ENCODE results near the gene EIF4B.

Gene EIF4B

GRCh38 chr12:53044052-53044581 lies 37.9 kb downstream of the EIF4B start:
- Mint-ChIP-seq H3K4me3 (no peak overlapping the region), H3K4me1 (ENCODE audit: low read depth in 2 of 2) (peaks cover 4 to 16% of the 10 kb centered on the region in 2 donors), H3K27me3 (no peaks in the 10 kb centered on the region), H3K9me3 (no peaks in the 10 kb centered on the region), H3K27ac (no peak overlapping the region), H3K36me3 (ENCODE audit: insufficient read depth) (peaks cover 36% of the 10 kb centered on the region)
- no peak for DNase-seq
- no peak for ATAC-seq (replicated peaks)

GRCh38 chr12:53044896-53045695 lies 38.8 kb downstream of the EIF4B start:
- no peaks in the 10 kb centered on the region for H3K9me3 Mint-ChIP-seq
- H3K4me3 Mint-ChIP-seq, result peak overlapping the region; percentile 88 to 93
- H3K4me1 Mint-ChIP-seq (ENCODE audit: low read depth in 2 of 2), result peaks cover 4 to 15% of the 10 kb centered on the region in 2 donors
- ATAC-seq (replicated peaks) (no peak), DNase-seq (no peak)
- no peaks in the 10 kb centered on the region for H3K27me3 Mint-ChIP-seq
- H3K27ac Mint-ChIP-seq, result peak overlapping the region in 1 of 2 donors; percentile 24
- peaks cover 26% of the 10 kb centered on the region for H3K36me3 Mint-ChIP-seq (ENCODE audit: insufficient read depth)

DNA sequence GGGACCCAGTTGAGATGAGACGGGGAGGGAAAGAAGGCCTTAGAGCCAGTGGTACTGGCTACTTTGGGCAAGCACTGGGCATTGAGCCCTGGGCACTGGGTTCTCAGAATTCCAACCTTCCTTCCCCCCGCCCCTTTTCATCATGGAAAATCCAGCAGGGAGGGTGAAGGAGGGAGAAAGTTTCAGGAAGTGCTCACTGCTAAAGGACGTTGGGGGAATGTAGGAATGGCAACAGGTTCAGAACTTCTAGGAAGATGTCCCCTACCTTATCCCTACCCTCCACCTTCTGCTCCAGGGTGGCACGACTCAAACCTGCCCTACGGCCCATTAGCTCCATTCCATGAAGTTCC lies 39.4 kb downstream of the EIF4B start:
- DNase-seq (no peak), ATAC-seq (replicated peaks) (no peak)
- Mint-ChIP-seq H3K9me3 (no peaks in the 10 kb centered on the region), H3K27me3 (no peaks in the 10 kb centered on the region), H3K4me1 (ENCODE audit: low read depth in 2 of 2) (peaks cover 4 to 17% of the 10 kb centered on the region in 2 donors), H3K27ac (peak overlapping the region in 1 of 2 donors; percentile 85), H3K36me3 (ENCODE audit: insufficient read depth) (peaks cover 20% of the 10 kb centered on the region), H3K4me3 (peak overlapping the region; percentile 88 to 93)

DNA sequence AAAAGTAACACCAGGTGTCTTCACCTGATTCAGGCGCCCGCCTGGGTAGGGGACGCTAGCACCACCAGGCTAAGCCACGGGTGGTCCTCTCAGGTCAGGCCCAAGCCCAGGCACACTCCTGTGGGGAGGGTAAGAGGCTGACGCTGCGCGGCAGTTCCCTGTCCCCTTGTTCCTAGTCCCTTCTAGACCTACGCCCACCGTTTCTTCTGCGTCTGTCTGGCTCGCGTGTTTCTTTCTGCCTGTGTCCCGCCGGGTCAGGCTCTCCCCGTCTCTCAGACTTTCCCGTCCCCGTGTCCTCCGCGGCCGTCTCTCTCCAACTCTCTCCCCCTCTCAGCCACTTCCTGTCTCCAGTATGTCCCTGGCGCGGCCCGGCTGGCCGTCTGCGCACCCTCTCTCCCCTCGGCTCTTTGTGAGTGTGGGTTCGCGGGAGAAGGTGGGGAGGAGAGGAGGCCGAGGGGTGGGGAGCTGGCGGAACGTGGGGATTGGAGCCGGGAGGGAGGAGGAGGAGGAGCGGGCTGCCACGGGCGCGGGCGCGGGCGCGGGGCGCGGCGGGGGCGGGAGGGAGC lies 40.5 kb downstream of the EIF4B start:
- Mint-ChIP-seq H3K4me3 (peak overlapping the region; percentile 88 to 93), H3K27ac (peak overlapping the region; percentile 85 to 92), H3K27me3 (no peaks in the 10 kb centered on the region), H3K9me3 (no peaks in the 10 kb centered on the region), H3K36me3 (ENCODE audit: insufficient read depth) (peaks cover 12% of the 10 kb centered on the region), H3K4me1 (ENCODE audit: low read depth in 2 of 2) (peaks cover 4 to 17% of the 10 kb centered on the region in 2 donors)
- ATAC-seq (replicated peaks), result peak; percentile 24
- DNase-seq, result peak; percentile 20 to 51 (median 40)

DNA sequence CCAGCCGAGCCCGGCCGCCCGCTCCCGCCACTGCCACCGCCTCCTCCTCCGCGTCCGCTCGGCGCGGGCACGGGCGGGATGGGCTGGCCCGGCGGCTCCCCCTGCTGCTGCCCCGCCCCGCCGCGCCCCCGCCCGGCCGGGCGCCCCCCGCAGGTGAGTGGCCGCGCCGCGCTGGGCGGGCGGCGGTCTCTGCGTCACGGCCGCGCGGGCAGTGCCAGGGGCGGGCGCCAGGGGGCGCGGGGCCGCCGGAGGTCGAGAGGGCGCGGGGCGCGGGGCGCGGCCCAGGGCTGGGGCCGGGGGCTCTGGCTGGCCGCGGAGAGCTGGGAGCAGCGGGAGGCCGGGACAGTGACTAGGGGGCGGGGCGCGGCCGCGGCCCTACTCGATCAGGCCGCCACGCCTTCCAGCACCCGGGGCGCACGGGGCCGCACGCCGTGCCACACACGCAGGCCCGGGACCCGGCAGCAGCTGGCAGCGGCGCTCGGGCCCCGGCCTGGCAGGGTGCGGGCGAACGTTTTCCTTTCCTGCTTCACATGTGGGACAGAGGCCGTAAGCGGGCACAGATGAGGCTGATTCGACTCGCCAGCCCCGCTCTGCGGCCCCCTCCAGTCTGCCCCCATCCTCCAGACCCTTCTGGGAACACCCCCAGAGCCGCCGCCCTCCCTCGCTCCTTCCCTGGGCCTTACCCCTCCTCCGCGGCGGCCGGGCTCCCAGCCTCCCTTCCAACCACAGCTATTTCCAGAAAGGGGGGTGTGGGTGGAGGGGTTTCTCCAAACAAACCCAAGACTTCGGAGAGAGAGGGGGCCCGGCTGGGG lies 41.2 kb downstream of the EIF4B start:
- peaks cover 4 to 19% of the 10 kb centered on the region in 2 donors for H3K4me1 Mint-ChIP-seq (ENCODE audit: low read depth in 2 of 2)
- H3K36me3 Mint-ChIP-seq (ENCODE audit: insufficient read depth), result peaks cover 6% of the 10 kb centered on the region
- DNase-seq, result peak; percentile 66 to 75 (median 71)
- peak overlapping the region; percentile 88 to 93 for H3K4me3 Mint-ChIP-seq
- ATAC-seq (replicated peaks), result peak; percentile 83
- H3K9me3 Mint-ChIP-seq, result no peaks in the 10 kb centered on the region
- peak overlapping the region; percentile 85 to 92 for H3K27ac Mint-ChIP-seq
- H3K27me3 Mint-ChIP-seq, result no peaks in the 10 kb centered on the region

- no peak for DNase-seq
- peaks cover 3% of the 10 kb centered on the region for H3K36me3 Mint-ChIP-seq (ENCODE audit: insufficient read depth)
- H3K4me3 Mint-ChIP-seq, result peak overlapping the region; percentile 62 to 67
- no peaks in the 10 kb centered on the region for H3K27me3 Mint-ChIP-seq
- ATAC-seq (replicated peaks), result no peak
- no peaks in the 10 kb centered on the region for H3K9me3 Mint-ChIP-seq
- H3K27ac Mint-ChIP-seq, result peak overlapping the region in 1 of 2 donors; percentile 77
- peaks cover 4 to 19% of the 10 kb centered on the region in 2 donors for H3K4me1 Mint-ChIP-seq (ENCODE audit: low read depth in 2 of 2)
Measured at GRCh38 chr12:53048033-53048779, 42.0 kb downstream of the EIF4B start.

DNA sequence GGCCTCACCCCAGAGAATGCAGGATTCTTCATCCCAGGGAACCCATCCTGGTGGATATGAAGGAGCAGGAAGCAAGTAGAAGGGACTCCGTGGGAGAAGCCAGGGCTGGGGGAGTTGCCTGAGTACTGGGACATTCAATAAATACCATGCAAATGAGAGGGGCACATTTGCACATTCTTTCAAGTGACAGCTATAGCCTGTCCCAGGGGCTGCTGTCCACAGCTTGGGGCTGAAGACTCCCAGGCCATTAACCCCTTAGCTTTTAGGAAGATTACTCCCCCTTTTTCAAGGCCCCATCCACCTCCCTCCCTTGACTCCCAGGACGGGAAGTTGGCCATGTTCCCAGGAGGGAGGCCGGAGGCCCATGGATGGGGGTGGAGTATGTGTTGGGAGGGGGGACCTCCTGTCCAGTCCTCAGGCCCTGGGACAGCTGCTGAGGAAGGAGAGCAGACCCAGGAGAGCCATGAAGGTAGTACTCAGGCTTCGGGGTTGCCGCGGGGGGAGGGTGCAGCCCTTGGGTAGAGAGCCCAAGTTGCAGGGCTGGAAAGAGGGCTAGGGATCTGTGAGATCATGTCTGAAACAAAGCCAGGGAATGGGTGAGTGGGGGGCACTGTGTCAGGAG lies 42.6 kb downstream of the EIF4B start:
- H3K27me3 Mint-ChIP-seq, result no peaks in the 10 kb centered on the region
- no peak for ATAC-seq (replicated peaks)
- H3K9me3 Mint-ChIP-seq, result no peaks in the 10 kb centered on the region
- DNase-seq, result no peak
- H3K36me3 Mint-ChIP-seq (ENCODE audit: insufficient read depth), result peaks cover 1% of the 10 kb centered on the region
- peak overlapping the region in 1 of 2 donors; percentile 77 for H3K27ac Mint-ChIP-seq
- peaks cover 6 to 19% of the 10 kb centered on the region in 2 donors for H3K4me1 Mint-ChIP-seq (ENCODE audit: low read depth in 2 of 2)
- H3K4me3 Mint-ChIP-seq, result no peak overlapping the region

DNA sequence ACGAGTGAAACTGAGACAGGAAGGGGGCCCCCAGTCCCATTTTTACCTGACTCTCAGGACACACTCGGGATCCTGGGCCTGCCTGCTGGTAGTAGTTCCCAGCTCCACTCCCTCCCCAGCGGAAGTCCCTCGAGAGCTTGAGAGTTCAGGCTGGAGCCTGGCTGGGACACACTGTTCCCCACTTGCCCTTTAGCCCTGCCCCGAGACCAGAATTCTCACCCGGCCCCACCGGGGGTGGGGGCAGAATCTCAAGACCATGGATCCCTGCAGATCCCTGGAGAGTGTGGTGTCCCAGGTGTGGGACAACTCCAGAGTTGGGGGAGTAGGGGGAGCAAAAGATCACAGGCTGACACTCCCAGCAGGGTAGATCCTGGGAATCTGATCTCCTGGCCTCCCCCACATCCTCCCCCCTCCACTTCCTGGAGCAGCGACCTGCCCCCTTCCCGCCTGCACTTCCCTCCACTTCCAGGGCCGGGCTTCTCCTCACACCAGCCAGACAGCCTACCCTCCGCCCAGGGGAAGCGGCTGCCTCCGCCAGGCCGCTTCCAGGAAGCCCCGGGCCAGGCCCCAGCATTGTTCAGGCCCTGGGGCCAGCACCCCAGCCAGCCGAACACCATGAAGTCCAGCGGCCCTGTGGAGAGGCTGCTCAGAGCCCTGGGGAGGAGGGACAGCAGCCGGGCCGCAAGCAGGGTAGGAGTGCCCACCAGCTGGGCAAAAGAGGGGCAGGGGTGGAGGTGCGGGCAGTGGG lies 43.5 kb downstream of the EIF4B start, which contains the start of gene TNS2:
Gene TNS2, plus strand, starts transcription at position 495 of the 748 bp plus-strand sequence. Its CDS starts 121 bp downstream, at position 616.
- Mint-ChIP-seq H3K4me1 (ENCODE audit: low read depth in 2 of 2) (peaks cover 11 to 23% of the 10 kb centered on the region in 2 donors), H3K4me3 (no peak within 1 kb of the TSS), H3K27me3 (no peaks in the 10 kb centered on the region), H3K36me3 (ENCODE audit: insufficient read depth) (peaks cover 6% of the 10 kb centered on the region), H3K27ac (peak within 1 kb of the TSS; percentile 25 to 77), H3K9me3 (no peaks in the 10 kb centered on the region)
- no peak for DNase-seq
- no peak for ATAC-seq (replicated peaks)

DNA sequence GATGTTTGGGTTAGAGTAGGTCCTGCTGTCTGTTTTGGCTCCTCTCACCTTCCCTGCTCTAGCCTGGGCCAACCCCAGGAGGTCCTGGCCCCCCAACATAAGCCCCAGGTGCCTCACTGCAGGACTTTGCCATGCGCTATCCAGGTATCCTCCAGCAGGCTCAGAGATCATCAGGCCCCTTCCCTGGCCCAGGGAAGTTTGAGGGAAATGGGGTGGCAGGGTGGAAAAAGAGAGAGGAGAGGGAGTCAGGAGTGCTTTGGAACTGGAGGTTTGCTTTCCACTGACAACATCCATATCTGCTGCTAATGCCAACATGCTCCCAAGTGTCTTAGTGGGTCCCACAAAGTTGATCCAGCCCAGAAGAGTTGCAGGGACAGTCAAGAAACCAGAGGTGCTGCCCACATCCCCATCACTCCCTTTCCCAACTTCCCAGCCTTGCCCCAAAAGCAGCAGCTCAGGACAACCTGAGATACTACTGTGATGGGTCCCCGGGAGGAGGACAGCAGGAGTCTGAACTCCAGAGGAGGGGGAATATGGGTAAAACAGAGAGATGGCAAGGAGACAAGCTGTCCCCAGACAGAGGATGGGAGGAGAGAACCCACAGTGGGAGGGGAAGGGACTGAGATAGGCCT lies 44.3 kb downstream of the EIF4B start:
- Mint-ChIP-seq H3K4me1 (ENCODE audit: low read depth in 2 of 2) (peaks cover 13 to 23% of the 10 kb centered on the region in 2 donors), H3K9me3 (no peaks in the 10 kb centered on the region), H3K4me3 (no peak overlapping the region), H3K36me3 (ENCODE audit: insufficient read depth) (peaks cover 6% of the 10 kb centered on the region), H3K27me3 (no peaks in the 10 kb centered on the region), H3K27ac (peak overlapping the region; percentile 25 to 33)
- no peak for ATAC-seq (replicated peaks)
- no peak for DNase-seq

DNA sequence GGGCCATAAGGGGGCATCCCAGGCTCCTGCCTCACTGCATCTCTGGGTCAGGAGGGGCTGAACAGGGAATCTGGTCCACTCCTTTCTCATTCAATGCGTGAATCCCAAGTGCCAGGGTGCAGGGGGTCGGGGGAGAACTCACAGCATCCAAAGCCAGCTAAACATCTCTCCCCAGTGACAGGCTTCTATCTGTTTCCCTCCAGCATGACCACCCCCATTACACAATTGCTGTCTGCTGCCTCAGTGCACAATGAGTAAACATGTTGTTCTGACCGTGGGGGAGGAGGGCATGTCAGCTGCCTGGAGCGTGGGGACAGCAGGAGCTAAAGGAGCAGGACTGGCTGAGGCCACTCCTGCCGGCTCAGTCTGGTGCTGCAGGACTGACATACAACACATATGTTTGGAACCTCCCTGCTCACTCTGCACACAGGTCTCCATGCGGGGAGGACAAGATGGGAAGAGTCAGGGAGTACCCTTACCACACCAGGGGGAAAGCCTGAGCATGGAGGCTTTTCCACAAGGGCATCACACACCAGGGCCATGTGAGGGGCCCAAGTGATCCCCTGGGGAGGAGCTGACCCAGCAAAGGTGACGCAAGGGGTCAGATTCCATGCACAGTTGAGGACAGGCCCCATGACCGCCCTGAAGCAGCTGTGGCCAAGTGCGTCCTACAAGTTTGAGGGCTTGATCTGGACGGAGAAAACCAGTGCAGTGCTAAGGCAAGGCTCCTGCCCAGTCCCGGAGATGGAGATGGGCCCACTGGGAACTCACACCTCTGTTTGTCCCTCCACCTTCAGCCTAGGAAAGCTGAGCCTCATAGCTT lies 45.0 kb downstream of the EIF4B start:
- Mint-ChIP-seq H3K4me3 (no peak overlapping the region), H3K27me3 (no peaks in the 10 kb centered on the region), H3K4me1 (ENCODE audit: low read depth in 2 of 2) (peaks cover 14 to 20% of the 10 kb centered on the region in 2 donors), H3K9me3 (no peaks in the 10 kb centered on the region), H3K36me3 (ENCODE audit: insufficient read depth) (peaks cover 6% of the 10 kb centered on the region), H3K27ac (peak overlapping the region in 1 of 2 donors; percentile 33)
- ATAC-seq (replicated peaks) (no peak), DNase-seq (no peak)

DNA sequence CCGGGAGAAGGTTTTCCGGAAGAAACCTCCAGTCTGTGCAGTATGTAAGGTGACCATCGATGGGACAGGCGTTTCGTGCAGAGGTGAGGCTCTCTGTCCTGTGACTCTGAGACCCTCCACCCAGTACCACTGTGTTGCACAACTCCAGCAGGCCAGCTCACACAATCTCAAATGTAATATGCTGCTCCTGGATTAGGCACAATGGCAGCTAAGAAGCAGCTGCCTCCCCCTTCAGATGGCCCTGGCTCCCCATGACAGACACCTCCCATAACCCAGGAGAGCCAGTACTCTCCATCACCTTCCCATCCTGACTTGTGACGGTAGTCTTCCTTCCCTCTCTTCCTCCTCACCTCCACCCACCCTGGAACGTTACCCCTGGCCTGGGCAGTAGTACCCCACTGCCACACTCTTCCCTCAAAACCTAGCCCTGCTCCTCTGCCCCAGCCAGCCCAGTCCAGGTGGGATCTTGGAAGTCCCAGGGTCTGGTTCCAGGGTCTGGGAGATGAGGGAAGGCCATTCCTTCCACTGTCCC lies 45.7 kb downstream of the EIF4B start:
- Mint-ChIP-seq H3K4me1 (ENCODE audit: low read depth in 2 of 2) (peaks cover 10 to 14% of the 10 kb centered on the region in 2 donors), H3K27me3 (no peaks in the 10 kb centered on the region), H3K9me3 (no peaks in the 10 kb centered on the region), H3K27ac (peak overlapping the region in 1 of 2 donors; percentile 67), H3K4me3 (no peak overlapping the region), H3K36me3 (ENCODE audit: insufficient read depth) (peaks cover 6% of the 10 kb centered on the region)
- ATAC-seq (replicated peaks) (no peak), DNase-seq (no peak)
